Naive thymus-derived CD4-positive, alpha-beta T cell (primary cell): ENCODE measurements around the gene TSEN54. TPM values are rescaled to one million over a fixed set of nuclear protein-coding genes. Genes with fewer than 3 reads are reported as not detected.

Experiments
- ATAC-seq: fragments of 150-1000 bp; cut with Tn5 transposase; 2 replicates; pipeline ENCODE4 v1.10.0; 2021; ENCODE audit warnings: mild to moderate bottlenecking, moderate library complexity
- CTCF ChIA-PET: fragments of 350-600 bp; sonication (Branson Sonifier 250); formaldehyde crosslinking; loops from one replicate; lab custom pipeline; 2021; ENCODE audit warnings: antibody characterized with exemption; lab: Charles Lee
- POLR2A ChIA-PET: fragments of 350-600 bp; sonication (Branson Sonifier 250); formaldehyde crosslinking; loops from one replicate; lab custom pipeline; 2021; ENCODE audit warnings: antibody characterized with exemption, inconsistent platforms; lab: Charles Lee
- DNase-seq, 9 donors: peaks; one replicate each; pipeline versions ENCODE4 v3.0.0 to v3.0.0-alpha.2; 2020 to 2022; ENCODE audit warnings: mixed read lengths in 1 of 9
- H3K27ac ChIP-seq: one replicate; pipeline ENCODE4 v1.7.0; 2013; ENCODE audit warnings: mild to moderate bottlenecking, low read depth, low read length, moderate library complexity
- H3K27me3 ChIP-seq, 2 donors: one replicate each; pipeline ENCODE4 v1.7.0; 2013; ENCODE audit warnings: low read length in 2 of 2, mild to moderate bottlenecking in 2 of 2, moderate library complexity in 2 of 2; ENCODE audit not compliant: control insufficient read depth in 2 of 2, insufficient read depth in 2 of 2
- H3K36me3 ChIP-seq, 3 experiments: 1 replicate in 2 of 3; 2 replicates in 1 of 3; pipeline ENCODE4 v1.7.0; 2013; ENCODE audit warnings: low read length in 3 of 3, mild to moderate bottlenecking in 3 of 3, moderate library complexity in 1 of 3; ENCODE audit not compliant: insufficient read depth in 3 of 3, control insufficient read depth in 2 of 3
- H3K4me1 ChIP-seq, 2 donors: one replicate each; pipeline ENCODE4 v1.7.0; 2013; ENCODE audit warnings: low read length in 2 of 2, mild to moderate bottlenecking in 2 of 2, moderate library complexity in 1 of 2; ENCODE audit not compliant: control insufficient read depth in 2 of 2, insufficient read depth in 2 of 2
- H3K4me3 ChIP-seq: 2 replicates; pipeline ENCODE4 v1.7.0; 2013; ENCODE audit warnings: mild to moderate bottlenecking, low read length
- H3K9me3 ChIP-seq, 3 experiments: 1 replicate in 2 of 3; 2 replicates in 1 of 3; pipeline ENCODE4 v1.7.0; 2013; ENCODE audit warnings: low read length in 3 of 3; ENCODE audit not compliant: control insufficient read depth in 2 of 3
- H3K27ac Mint-ChIP-seq, 9 donors: one replicate each; pipeline ENCODE4 v1.8.0; 2020 to 2022; ENCODE audit warnings: mixed read lengths in 9 of 9, mild to moderate bottlenecking in 8 of 9, moderate library complexity in 5 of 9, inconsistent platforms in 2 of 9
- H3K27me3 Mint-ChIP-seq, 5 donors: one replicate each; pipeline ENCODE4 v1.8.0; 2021 to 2022; ENCODE audit warnings: mixed read lengths in 5 of 5, mild to moderate bottlenecking in 1 of 5
- H3K36me3 Mint-ChIP-seq, 5 donors: one replicate each; pipeline ENCODE4 v1.8.0; 2020 to 2022; ENCODE audit warnings: mixed read lengths in 5 of 5, mild to moderate bottlenecking in 3 of 5, inconsistent platforms in 1 of 5
- H3K4me1 Mint-ChIP-seq, 7 donors: one replicate each; pipeline ENCODE4 v1.8.0; 2020 to 2022; ENCODE audit warnings: mixed read lengths in 7 of 7, mild to moderate bottlenecking in 3 of 7, inconsistent platforms in 1 of 7
- H3K4me3 Mint-ChIP-seq, 10 donors: one replicate each; pipeline ENCODE4 v1.8.0; 2020 to 2022; ENCODE audit warnings: mild to moderate bottlenecking in 10 of 10, mixed read lengths in 10 of 10, moderate library complexity in 6 of 10, inconsistent platforms in 2 of 10
- H3K9me3 Mint-ChIP-seq, 11 donors: one replicate each; pipeline ENCODE4 v1.8.0; 2020 to 2022; ENCODE audit warnings: mixed read lengths in 11 of 11, mild to moderate bottlenecking in 4 of 11, inconsistent platforms in 1 of 11, moderate library complexity in 1 of 11
- intact Hi-C, 2 donors: fragments of 100-400 bp; cut with micrococcal nuclease; formaldehyde crosslinking; loops; one replicate each; pipeline ENCODE4 v1.15.1; 2023
- polyA plus RNA-seq, 2 donors: library from polyadenylated mRNA; unstranded; fragments of 300-500 nt; fragmentation: Illumina TruSeq; gene quantifications; one replicate each; pipeline ENCODE4 v1.2.3, GENCODE V29; 2021
- total RNA-seq, 6 experiments: library from RNA in 5 of 6; stranded (reverse) in 5 of 6; gene quantifications; 1 replicate in 5 of 6; 2 replicates in 1 of 6; pipeline ENCODE4 v1.2.3 and lab custom pipeline; 2021 to 2026

The TSEN54 gene
- total and polyA plus RNA-seq, 7 experiments from 2014 or later: 36.2 to 85.0 (median 56.7) TPM

DNA sequence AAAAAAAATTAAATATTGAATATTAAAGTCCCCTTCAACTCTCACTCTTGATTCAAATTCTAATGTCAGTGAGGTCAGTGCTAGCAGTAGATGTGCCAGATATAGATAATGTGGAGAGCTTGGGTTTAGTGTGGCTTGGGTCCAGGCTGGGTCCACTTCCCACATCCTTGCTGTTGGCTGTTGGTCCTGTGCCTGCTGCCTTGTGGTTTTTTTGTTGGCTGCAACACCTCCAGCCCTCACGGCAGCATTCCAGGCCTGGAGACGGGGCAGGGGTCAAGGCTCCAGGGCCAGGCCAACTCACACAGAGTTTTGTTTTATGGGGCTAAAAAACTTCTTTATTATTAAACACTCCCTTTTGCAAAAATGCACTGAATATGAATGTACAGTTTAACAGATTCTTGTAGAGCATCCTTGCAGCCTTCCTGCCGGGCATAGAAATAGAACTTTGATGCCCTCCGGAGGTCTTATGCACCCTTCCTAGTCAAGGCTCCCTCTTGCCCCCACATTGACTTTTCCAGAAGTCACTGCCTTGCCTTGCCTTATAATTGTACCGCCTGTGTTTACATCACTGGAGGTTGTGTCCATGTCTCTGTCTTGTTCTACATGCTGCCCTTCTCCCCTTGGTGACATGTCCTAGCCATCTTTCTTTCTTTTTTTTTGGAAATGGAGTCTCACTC lies 45.7 kb downstream of the TSEN54 start:
- peaks cover 0 to 58% (median 5%) of the 10 kb centered on the region in 3 experiments for H3K36me3 ChIP-seq
- H3K27me3 Mint-ChIP-seq: no peaks in the 10 kb centered on the region
- DNase-seq (no peak), ATAC-seq (no peak)
- CTCF ChIA-PET: no interaction called here
- H3K4me1 ChIP-seq: no peaks in the 10 kb centered on the region
- intact Hi-C loops: loop anchor here in 1 of 2 donors (1.0 to 2.0 kb wide), 2 partner anchors 57 to 136 kb away; no protein-coding TSS in a partner anchor
- H3K27ac ChIP-seq: no peak overlapping the region
- no peak overlapping the region for H3K27ac Mint-ChIP-seq
- no peak overlapping the region for H3K4me3 Mint-ChIP-seq
- no peaks in the 10 kb centered on the region for H3K4me1 Mint-ChIP-seq
- H3K9me3 ChIP-seq: no peaks in the 10 kb centered on the region
- H3K36me3 Mint-ChIP-seq: peaks cover 0 to 29% (median 0%) of the 10 kb centered on the region in 5 donors
- POLR2A ChIA-PET: no interaction called here
- H3K27me3 ChIP-seq: no peaks in the 10 kb centered on the region
- H3K4me3 ChIP-seq: no peak overlapping the region
- no peaks in the 10 kb centered on the region for H3K9me3 Mint-ChIP-seq

DNA sequence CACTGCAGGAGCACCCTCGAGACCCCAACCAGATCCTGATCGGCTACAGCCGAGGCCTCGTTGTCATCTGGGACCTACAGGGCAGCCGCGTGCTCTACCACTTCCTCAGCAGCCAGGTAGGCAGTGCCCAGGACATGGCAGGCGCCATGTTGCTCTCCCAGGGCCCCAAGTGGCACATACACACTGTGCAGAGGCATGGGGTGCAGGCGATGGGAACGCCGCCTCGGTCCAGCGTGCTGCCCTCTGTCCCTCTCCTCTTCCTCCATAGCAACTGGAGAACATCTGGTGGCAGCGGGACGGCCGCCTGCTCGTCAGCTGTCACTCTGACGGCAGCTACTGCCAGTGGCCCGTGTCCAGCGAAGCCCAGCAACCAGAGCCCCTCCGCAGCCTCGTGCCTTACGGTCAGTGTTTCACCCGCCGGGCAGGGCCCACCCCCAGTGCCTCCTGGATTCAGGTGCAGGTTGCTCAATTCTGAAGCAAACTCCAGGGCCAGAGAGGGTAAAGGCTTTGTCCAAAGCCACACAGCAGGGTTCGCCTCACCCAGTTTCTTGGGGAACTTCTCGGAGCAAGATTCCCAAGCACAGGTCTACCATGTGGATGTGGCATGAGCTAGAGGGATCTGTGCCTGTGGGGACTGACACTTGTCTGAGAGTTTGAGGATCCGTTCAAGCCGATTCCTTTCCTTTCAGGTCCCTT lies 46.9 kb downstream of the TSEN54 start:
- no peak for DNase-seq
- no peaks in the 10 kb centered on the region for H3K9me3 Mint-ChIP-seq
- Histone ChIP-seq H3K36me3 (peaks cover 0 to 55% (median 5%) of the 10 kb centered on the region in 3 experiments), H3K9me3 (no peaks in the 10 kb centered on the region), H3K27ac (no peak overlapping the region), H3K4me1 (no peaks in the 10 kb centered on the region), H3K4me3 (no peak overlapping the region), H3K27me3 (no peaks in the 10 kb centered on the region)
- ChIA-PET CTCF (interaction anchor here (0.8 kb wide), 1 partner anchor 415 kb away, joined by 3 read pairs; no protein-coding TSS in a partner anchor), POLR2A (no interaction called here)
- H3K4me1 Mint-ChIP-seq: no peaks in the 10 kb centered on the region
- intact Hi-C loops: loop anchor here in 1 of 2 donors (2.0 kb wide), 1 partner anchor 58 kb away; no protein-coding TSS in a partner anchor
- H3K27ac Mint-ChIP-seq: no peak overlapping the region
- peaks cover 0 to 29% (median 0%) of the 10 kb centered on the region in 5 donors for H3K36me3 Mint-ChIP-seq
- no peak for ATAC-seq
- H3K4me3 Mint-ChIP-seq: no peak overlapping the region
- no peaks in the 10 kb centered on the region for H3K27me3 Mint-ChIP-seq

DNA sequence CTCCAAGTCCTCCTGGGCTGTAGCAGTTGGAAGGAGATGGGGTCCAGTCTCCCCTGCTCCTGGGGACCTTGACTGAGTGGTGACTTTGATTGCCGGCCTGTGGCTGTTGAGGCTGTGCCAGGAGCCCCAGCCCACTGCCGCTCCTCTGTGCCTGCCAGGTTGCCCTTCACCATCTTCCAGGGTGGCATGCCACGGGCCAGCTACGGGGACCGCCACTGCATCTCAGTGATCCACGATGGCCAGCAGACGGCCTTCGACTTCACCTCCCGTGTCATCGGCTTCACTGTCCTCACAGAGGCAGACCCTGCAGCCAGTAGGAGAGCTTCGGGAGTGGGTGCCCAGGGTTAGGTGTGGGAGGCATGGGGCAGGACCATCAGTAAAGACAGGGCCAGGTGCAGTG lies 47.9 kb downstream of the TSEN54 start:
- no peak overlapping the region for H3K27ac ChIP-seq
- no peaks in the 10 kb centered on the region for H3K4me1 Mint-ChIP-seq
- H3K4me1 ChIP-seq: no peaks in the 10 kb centered on the region
- no peaks in the 10 kb centered on the region for H3K27me3 Mint-ChIP-seq
- H3K27ac Mint-ChIP-seq: no peak overlapping the region
- no peaks in the 10 kb centered on the region for H3K9me3 ChIP-seq
- CTCF ChIA-PET: no interaction called here
- POLR2A ChIA-PET: no interaction called here
- intact Hi-C loops: no loop called here
- H3K36me3 Mint-ChIP-seq: peaks cover 0 to 29% (median 0%) of the 10 kb centered on the region in 5 donors
- peaks cover 0 to 55% (median 5%) of the 10 kb centered on the region in 3 experiments for H3K36me3 ChIP-seq
- no peak for DNase-seq
- no peak overlapping the region for H3K4me3 Mint-ChIP-seq
- no peak overlapping the region for H3K4me3 ChIP-seq
- no peaks in the 10 kb centered on the region for H3K9me3 Mint-ChIP-seq
- no peak for ATAC-seq
- H3K27me3 ChIP-seq: no peaks in the 10 kb centered on the region

DNA sequence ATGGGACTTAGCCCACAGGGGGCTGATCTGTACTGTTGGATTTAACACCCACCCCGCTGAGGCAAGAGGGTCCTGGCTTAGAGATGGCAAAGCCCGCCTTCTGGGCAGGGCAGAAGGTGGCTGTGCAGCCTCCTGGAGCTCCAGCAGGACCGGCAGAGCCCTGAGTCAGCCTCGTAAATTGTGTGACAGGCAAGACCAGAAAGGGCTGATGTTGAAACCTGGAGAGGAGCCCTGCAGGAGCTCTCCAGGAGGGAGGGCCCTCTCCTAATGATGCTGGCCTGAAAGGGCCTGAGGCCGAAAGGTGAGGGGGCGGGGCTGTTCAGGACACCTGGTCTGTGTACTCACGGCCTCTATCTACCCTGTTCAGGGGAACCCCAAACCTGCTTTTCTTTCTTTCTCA lies 48.7 kb downstream of the TSEN54 start:
- CTCF ChIA-PET: no interaction called here
- no peaks in the 10 kb centered on the region for H3K9me3 Mint-ChIP-seq

DNA sequence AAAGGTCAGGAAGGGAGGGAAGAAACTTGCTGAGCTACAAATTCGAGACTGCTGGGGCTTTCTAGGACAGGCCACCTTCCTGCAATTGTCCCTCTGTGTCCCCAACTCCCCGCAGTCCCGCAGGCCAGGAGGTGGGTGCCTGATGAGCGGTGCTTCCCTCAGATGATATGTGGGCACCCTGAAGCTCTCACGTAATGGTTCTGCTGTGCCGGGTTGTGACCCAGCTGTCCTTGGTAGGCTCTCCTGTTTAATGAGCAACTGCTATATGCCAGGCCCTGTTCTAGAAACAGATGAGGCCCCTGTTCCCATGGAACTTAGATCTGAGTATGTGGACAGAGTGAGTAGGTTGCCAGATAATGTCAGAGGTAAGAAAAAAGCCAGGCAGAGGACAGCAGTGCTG lies 49.3 kb downstream of the TSEN54 start:
- ATAC-seq (no peak), DNase-seq (no peak)
- H3K9me3 ChIP-seq: no peaks in the 10 kb centered on the region
- ChIA-PET POLR2A (no interaction called here), CTCF (no interaction called here)
- H3K27me3 ChIP-seq: no peaks in the 10 kb centered on the region
- Mint-ChIP-seq H3K27ac (no peak overlapping the region), H3K4me3 (no peak overlapping the region), H3K27me3 (no peaks in the 10 kb centered on the region), H3K36me3 (peaks cover 0 to 29% (median 0%) of the 10 kb centered on the region in 5 donors), H3K9me3 (no peaks in the 10 kb centered on the region), H3K4me1 (peaks cover 0 to 1% (median 0%) of the 10 kb centered on the region in 7 donors)
- no peaks in the 10 kb centered on the region for H3K4me1 ChIP-seq
- peaks cover 0 to 59% (median 5%) of the 10 kb centered on the region in 3 experiments for H3K36me3 ChIP-seq
- no peak overlapping the region for H3K4me3 ChIP-seq
- intact Hi-C loops: no loop called here
- H3K27ac ChIP-seq: no peak overlapping the region

More for the DNA sequence above, 48.7 kb downstream of the TSEN54 start:
- no peaks in the 10 kb centered on the region for H3K9me3 ChIP-seq
- no peak for DNase-seq
- POLR2A ChIA-PET: no interaction called here
- H3K27me3 ChIP-seq: no peaks in the 10 kb centered on the region
- no peak overlapping the region for H3K27ac Mint-ChIP-seq
- H3K27me3 Mint-ChIP-seq: no peaks in the 10 kb centered on the region
- H3K36me3 ChIP-seq: peaks cover 0 to 53% (median 5%) of the 10 kb centered on the region in 3 experiments
- no peaks in the 10 kb centered on the region for H3K4me1 Mint-ChIP-seq
- no peak overlapping the region for H3K27ac ChIP-seq
- no peak overlapping the region for H3K4me3 Mint-ChIP-seq
- ATAC-seq: no peak
- H3K36me3 Mint-ChIP-seq: peaks cover 0 to 29% (median 0%) of the 10 kb centered on the region in 5 donors
- H3K4me3 ChIP-seq: no peak overlapping the region
- intact Hi-C loops: no loop called here
- no peaks in the 10 kb centered on the region for H3K4me1 ChIP-seq

DNA sequence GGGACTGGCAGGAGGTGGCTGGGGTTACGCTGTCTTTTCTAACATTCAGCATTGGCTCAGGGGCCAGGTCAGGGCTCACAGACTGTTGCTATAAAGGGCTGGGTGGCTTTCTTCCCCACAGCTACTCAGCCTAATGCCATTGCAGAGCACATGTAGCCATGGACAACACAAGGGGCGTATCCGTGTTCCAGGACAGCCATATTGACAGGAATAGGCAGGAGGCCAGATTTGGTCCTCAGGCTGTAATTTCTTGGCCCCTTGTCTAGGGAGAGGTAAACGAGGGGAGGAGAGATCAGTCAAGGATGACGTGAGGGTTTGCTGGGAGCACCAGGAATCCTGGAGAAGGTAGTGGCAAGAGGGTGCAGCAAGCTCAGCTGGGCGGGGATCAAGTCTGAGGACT lies 50.1 kb downstream of the TSEN54 start:
- H3K36me3 ChIP-seq: peaks cover 0 to 67% (median 5%) of the 10 kb centered on the region in 3 experiments
- H3K4me1 Mint-ChIP-seq: peaks cover 0 to 7% (median 0%) of the 10 kb centered on the region in 7 donors
- no peaks in the 10 kb centered on the region for H3K27me3 ChIP-seq
- H3K36me3 Mint-ChIP-seq: peaks cover 0 to 25% (median 0%) of the 10 kb centered on the region in 5 donors
- H3K27ac ChIP-seq: no peak overlapping the region
- no peak overlapping the region for H3K4me3 Mint-ChIP-seq
- ATAC-seq (no peak), DNase-seq (no peak)
- intact Hi-C loops: no loop called here
- H3K4me3 ChIP-seq: no peak overlapping the region
- H3K27ac Mint-ChIP-seq: peak overlapping the region in 1 of 9 donors; percentile 20
- H3K9me3 ChIP-seq: no peaks in the 10 kb centered on the region
- no peaks in the 10 kb centered on the region for H3K27me3 Mint-ChIP-seq
- POLR2A ChIA-PET: no interaction called here
- CTCF ChIA-PET: no interaction called here
- H3K4me1 ChIP-seq: no peaks in the 10 kb centered on the region
- no peaks in the 10 kb centered on the region for H3K9me3 Mint-ChIP-seq
